Astrocyte (in vitro differentiated cells and primary cell): Measurements from ENCODE around the gene LIPI. TPM values are rescaled to one million over a fixed set of nuclear protein-coding genes. Genes with fewer than 3 reads are reported as not detected.

Experiments used
- DNase-seq: peaks from one replicate; pipeline ENCODE4 v3.0.0-alpha.2; 2010; ENCODE audit warnings: low read depth
- FAIRE-seq: peaks from 2 replicates; lab custom pipeline; 2011; peaks lifted over from hg19 to GRCh38; lab: Jason Lieb, UNC
- H2AFZ ChIP-seq: 2 replicates; pipeline ENCODE4 v1.6.0; 2012; ENCODE audit warnings: low read depth, low read length, inconsistent platforms
- H3K27ac ChIP-seq: 2 replicates; pipeline ENCODE4 v1.5.1; 2011; ENCODE audit warnings: low read depth, low read length, inconsistent platforms
- H3K27me3 ChIP-seq: 2 replicates; pipeline ENCODE4 v1.6.0; 2011; ENCODE audit warnings: low read length, inconsistent platforms; ENCODE audit not compliant: insufficient read depth
- H3K36me3 ChIP-seq: 2 replicates; pipeline ENCODE4 v1.5.1; 2011; ENCODE audit warnings: low read length, inconsistent platforms; ENCODE audit not compliant: insufficient read depth
- H3K4me1 ChIP-seq: 2 replicates; pipeline ENCODE4 v1.5.1; 2011; ENCODE audit warnings: low read length, inconsistent platforms; ENCODE audit not compliant: insufficient read depth
- H3K4me2 ChIP-seq: 2 replicates; pipeline ENCODE4 v1.6.0; 2012; ENCODE audit warnings: low read length, inconsistent platforms
- H3K4me3 ChIP-seq: 2 replicates; pipeline ENCODE4 v1.5.1; 2011; ENCODE audit warnings: low read depth, mild to moderate bottlenecking, low read length, inconsistent platforms; ENCODE audit not compliant: insufficient read depth
- H3K79me2 ChIP-seq: 2 replicates; pipeline ENCODE4 v1.6.0; 2012; ENCODE audit warnings: mild to moderate bottlenecking, low read length, inconsistent platforms; ENCODE audit not compliant: insufficient read depth
- H3K9ac ChIP-seq: 2 replicates; pipeline ENCODE4 v1.6.0; 2012; ENCODE audit warnings: mild to moderate bottlenecking, low read length, inconsistent platforms
- H3K9me3 ChIP-seq: 2 replicates; pipeline ENCODE4 v1.5.1; 2012; ENCODE audit warnings: low read depth, mild to moderate bottlenecking, low read length, inconsistent platforms; ENCODE audit not compliant: insufficient read depth
- H4K20me1 ChIP-seq: 2 replicates; pipeline ENCODE4 v1.6.0; 2012; ENCODE audit warnings: low read length, inconsistent platforms; ENCODE audit not compliant: insufficient read depth
- H3K27ac Mint-ChIP-seq: one replicate; pipeline ENCODE4 v1.8.0; 2021; ENCODE audit warnings: mild to moderate bottlenecking, mixed read lengths; ENCODE audit not compliant: unreplicated experiment
- H3K27me3 Mint-ChIP-seq: one replicate; pipeline ENCODE4 v1.8.0; 2021; ENCODE audit warnings: low read depth, mixed read lengths; ENCODE audit not compliant: unreplicated experiment
- H3K36me3 Mint-ChIP-seq: one replicate; pipeline ENCODE4 v1.8.0; 2021; ENCODE audit warnings: low read depth, mixed read lengths; ENCODE audit not compliant: unreplicated experiment
- H3K4me1 Mint-ChIP-seq: one replicate; pipeline ENCODE4 v1.8.0; 2021; ENCODE audit warnings: low read depth, mixed read lengths; ENCODE audit not compliant: unreplicated experiment
- H3K4me3 Mint-ChIP-seq: one replicate; pipeline ENCODE4 v1.8.0; 2021; ENCODE audit warnings: mild to moderate bottlenecking, moderate library complexity, mixed read lengths; ENCODE audit not compliant: unreplicated experiment
- H3K9me3 Mint-ChIP-seq: one replicate; pipeline ENCODE4 v1.8.0; 2021; ENCODE audit warnings: mild to moderate bottlenecking, mixed read lengths; ENCODE audit not compliant: unreplicated experiment
- EZH2 ChIP-seq: IDR thresholded peaks from 2 replicates; pipeline ENCODE4 v1.6.1; 2012; ENCODE audit warnings: mild to moderate bottlenecking, low read length, inconsistent platforms; ENCODE audit not compliant: insufficient read depth
- total RNA-seq: library from RNA; stranded (reverse); gene quantifications from 2 replicates; pipeline ENCODE4 v1.2.1, GENCODE V29; 2021
- TF ChIP-seq, protein P1 (sequence below): IDR thresholded peaks from 2 replicates; pipeline ENCODE4 v1.5.1; 2011; ENCODE audit warnings: low read depth, mild to moderate bottlenecking, inconsistent platforms, low read length, moderate library complexity; ENCODE audit not compliant: insufficient read depth

Gene LIPI
- total RNA-seq, 1 donor from 2014 or later = not detected

DNA sequence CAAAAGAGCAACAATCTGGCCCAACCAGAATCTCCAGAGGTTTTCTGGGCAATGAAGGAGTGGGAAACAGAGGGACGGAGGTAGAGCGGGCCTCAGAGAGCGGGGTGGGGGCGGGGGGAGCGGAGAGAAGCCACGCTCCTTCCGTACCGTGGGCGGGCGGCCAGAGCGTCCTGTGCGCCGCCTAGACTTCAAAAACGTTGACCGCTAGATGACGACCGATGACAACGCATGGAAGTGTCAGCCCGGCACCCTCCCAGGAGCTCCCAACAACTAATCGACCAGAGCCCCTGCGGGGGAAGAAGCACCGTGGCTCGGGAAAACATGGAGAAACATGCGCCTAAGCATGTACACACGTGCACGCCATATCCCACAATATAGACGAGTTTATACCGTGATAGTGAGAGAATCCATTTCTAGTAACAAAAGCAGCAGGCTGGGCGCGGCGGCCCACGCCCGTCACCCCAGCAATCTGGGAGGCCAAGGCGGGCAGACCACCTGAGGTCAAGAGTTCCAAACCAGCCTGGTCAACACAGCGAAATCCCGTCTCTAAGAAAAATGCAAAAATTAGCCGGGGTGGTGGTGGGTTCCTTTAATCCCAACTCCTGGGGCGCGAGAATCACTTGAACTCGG is 131.9 kb downstream of the LIPI start:
- Mint-ChIP-seq H3K4me3 (no peak overlapping the region), H3K36me3 (no peaks in the 10 kb centered on the region), H3K9me3 (no peaks in the 10 kb centered on the region), H3K4me1 (peaks cover 7% of the 10 kb centered on the region), H3K27ac (no peak overlapping the region), H3K27me3 (peaks cover 3% of the 10 kb centered on the region)
- Histone ChIP-seq H2AFZ (no peak overlapping the region), H3K27me3 (no peaks in the 10 kb centered on the region), H3K4me3 (no peak overlapping the region), H3K9ac (no peak overlapping the region), H3K9me3 (no peaks in the 10 kb centered on the region), H4K20me1 (no peaks in the 10 kb centered on the region), H3K4me2 (no peak overlapping the region), H3K79me2 (no peaks in the 10 kb centered on the region), H3K27ac (no peak overlapping the region), H3K4me1 (no peaks in the 10 kb centered on the region), H3K36me3 (no peaks in the 10 kb centered on the region)
- DNase-seq = no peak
- FAIRE-seq = no peak
- TF ChIP-seq EZH2 = no peak
- TF ChIP-seq, protein P1, sequence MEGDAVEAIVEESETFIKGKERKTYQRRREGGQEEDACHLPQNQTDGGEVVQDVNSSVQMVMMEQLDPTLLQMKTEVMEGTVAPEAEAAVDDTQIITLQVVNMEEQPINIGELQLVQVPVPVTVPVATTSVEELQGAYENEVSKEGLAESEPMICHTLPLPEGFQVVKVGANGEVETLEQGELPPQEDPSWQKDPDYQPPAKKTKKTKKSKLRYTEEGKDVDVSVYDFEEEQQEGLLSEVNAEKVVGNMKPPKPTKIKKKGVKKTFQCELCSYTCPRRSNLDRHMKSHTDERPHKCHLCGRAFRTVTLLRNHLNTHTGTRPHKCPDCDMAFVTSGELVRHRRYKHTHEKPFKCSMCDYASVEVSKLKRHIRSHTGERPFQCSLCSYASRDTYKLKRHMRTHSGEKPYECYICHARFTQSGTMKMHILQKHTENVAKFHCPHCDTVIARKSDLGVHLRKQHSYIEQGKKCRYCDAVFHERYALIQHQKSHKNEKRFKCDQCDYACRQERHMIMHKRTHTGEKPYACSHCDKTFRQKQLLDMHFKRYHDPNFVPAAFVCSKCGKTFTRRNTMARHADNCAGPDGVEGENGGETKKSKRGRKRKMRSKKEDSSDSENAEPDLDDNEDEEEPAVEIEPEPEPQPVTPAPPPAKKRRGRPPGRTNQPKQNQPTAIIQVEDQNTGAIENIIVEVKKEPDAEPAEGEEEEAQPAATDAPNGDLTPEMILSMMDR = no peak

DNA sequence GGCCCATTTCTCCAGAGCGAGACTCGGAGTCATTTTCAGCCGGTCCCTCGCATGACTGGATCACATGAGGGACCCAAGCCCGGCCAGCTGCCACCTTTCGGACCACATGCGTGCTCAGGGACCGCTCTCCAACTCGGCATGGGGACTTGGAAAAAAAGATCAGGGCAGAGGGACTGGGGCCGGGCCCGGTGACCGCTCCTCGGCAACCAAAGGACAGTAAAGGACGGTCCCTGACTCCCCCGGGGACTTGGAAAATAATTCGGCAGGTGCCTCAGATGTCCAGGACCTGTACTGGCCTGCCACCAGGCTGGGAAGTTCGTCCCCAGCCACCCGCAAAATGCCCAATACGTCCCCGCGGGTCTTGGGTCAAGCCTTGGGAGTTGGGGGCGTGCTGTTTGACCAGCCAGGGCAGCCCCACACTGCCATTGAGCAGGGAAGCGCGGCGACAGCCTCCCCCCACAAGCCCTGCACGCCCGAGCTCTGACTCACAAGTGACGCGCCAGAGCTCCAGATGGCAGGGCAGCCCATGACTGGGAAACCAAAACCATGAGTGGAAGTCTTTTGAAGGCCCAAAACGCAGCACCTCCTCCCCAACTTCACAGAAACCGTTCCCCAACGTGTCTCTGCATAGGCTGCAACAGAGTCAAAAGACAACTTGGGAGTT is 134.5 kb downstream of the LIPI start:
- H3K4me2 ChIP-seq = no peak overlapping the region
- FAIRE-seq (no peak), DNase-seq (no peak)
- no peak overlapping the region for H3K4me3 Mint-ChIP-seq
- H3K9me3 Mint-ChIP-seq = no peaks in the 10 kb centered on the region
- TF ChIP-seq EZH2 = no peak
- TF ChIP-seq, protein P1 = no peak
- H3K4me1 Mint-ChIP-seq = peaks cover 7% of the 10 kb centered on the region
- H3K27ac Mint-ChIP-seq = peak overlapping the region; percentile 48
- no peaks in the 10 kb centered on the region for H3K79me2 ChIP-seq
- H4K20me1 ChIP-seq = no peaks in the 10 kb centered on the region
- peaks cover 3% of the 10 kb centered on the region for H3K27me3 Mint-ChIP-seq
- H3K27ac ChIP-seq = no peak overlapping the region
- H3K4me3 ChIP-seq = no peak overlapping the region
- H3K36me3 ChIP-seq = no peaks in the 10 kb centered on the region
- H3K27me3 ChIP-seq = no peaks in the 10 kb centered on the region
- H3K4me1 ChIP-seq = no peaks in the 10 kb centered on the region
- no peaks in the 10 kb centered on the region for H3K36me3 Mint-ChIP-seq
- no peak overlapping the region for H3K9ac ChIP-seq
- H2AFZ ChIP-seq = no peak overlapping the region
- H3K9me3 ChIP-seq = no peaks in the 10 kb centered on the region
